CD4-positive, alpha-beta T cell treated with Interleukin-15 for 1 hour (primary cell): Measurements from ENCODE around the gene ADAMTS2.
"Not testable (repeated sequence)": the region's sequence is repeated elsewhere in the genome, so short reads cannot be mapped to it uniquely, and the experiment has no call there.

Experiments used
- DNase-seq: peaks from one replicate; pipeline ENCODE4 v3.0.0-alpha.2; 2020

ADAMTS2 gene

GRCh38 chr5:179325296-179326031 is 19.8 kb downstream of the ADAMTS2 start:
- no peak for DNase-seq

DNA sequence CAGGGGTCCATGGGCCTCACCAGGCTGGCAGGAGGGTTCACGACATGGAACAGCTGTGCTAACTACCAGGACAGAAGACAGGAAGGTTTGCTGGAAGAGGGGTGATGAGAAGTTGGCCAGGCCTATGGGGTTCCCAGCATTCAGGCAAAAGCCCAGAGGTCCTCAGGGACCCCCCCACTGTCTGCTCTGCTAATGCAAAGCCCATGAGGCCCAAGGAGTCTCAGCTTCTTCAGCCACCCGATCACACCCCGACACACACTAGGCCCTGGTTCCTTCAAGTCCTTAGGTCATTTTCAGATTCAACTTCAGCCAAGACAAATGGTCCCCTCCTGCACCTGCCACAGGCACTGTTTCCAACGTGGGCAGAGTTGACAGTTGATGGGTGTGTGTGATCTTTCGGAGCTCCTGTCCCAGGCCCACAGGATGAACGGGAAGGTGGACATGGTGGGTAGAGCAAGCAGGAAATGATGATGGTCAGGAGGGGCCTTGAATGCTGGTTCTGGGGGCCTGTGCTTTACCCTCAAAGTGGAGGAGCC is 20.4 kb downstream of the ADAMTS2 start:
- DNase-seq = no peak

GRCh38 chr5:179324316-179324715 is 20.9 kb downstream of the ADAMTS2 start:
- DNase-seq = not testable (repeated sequence)

GRCh38 chr5:179323026-179323870 is 22.0 kb downstream of the ADAMTS2 start:
- peak; percentile 7 for DNase-seq

DNA sequence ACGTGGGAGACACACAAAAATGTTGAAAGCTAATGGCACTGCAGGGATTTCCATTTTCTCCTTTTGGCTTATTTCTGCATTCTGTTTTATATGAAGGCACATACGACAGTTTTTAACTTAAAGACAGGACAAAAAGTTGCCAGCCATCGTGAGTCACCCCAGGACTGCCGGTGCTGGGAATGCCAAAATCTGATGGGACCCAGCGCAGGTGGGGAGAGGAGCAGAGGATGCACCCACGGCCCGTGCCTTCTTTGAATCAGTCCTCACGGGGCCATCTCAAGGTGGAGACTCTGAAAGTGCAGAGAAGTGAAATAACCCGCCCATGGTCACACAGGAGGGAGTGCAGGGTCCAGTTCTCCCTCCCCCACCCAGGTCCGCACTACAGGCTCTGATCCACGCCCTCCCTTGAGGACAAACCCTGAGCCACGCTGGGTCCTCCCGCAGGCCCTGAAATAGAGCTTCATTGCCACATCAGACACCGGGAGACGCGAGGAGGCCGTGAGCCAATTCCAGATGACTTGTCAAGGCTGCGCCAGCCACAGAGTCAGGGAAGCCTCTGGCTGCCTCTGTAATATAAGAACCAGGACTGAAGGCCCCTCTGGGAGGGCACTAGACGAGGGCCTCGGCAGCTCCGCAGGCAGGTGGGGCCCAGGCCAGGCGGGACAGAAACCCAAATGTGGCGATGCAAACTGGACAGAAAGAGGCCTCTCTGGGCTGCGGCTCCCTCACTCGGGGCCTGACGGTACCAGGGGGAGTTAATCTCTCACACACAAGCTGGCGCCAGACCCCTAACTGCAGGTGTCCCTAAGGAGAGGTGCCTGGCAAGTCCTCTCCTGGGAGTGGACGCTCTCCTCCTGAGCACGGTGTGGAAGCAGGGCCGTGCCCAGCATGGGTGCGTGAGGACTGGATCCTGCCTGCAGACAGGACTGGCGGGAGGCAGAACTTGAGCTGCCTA is 22.9 kb downstream of the ADAMTS2 start:
- DNase-seq = peak; percentile 13

DNA sequence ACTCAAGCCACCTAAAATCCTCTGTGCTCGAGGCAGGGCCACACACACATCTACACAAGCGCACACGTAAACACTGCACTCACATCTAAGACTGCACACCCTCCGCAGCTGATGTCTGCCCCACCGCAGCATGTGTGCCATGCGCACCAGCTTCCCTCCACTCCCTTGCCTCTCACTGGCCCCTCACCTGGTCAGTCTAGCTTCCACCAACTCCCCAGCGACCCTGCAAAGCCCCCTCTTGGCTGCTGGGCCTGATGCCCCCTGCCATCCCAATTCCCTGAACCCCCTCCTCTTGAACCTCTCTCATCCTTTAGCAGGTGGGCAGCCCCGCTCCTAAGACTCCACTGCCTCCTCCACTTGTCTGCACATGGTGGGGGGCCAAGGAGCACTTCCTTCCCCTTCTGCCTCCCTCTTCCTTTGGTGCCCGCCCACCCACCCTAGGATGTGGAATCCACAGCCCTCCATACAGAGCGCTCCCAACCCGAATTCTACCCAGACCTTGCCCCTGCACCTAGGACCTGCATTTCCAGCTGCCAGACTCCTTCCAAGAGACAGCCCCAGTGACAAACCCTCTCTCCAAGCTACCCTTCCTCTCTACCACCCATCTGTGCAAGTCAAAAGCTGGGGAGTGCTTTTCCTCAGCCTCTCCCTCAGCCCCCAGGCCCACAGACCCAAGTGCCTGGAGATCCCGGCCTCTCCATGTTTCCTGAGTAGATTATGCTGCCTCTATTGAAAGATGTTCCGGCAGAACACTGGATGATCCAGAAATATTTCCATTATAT is 23.9 kb downstream of the ADAMTS2 start:
- peak; percentile 7 for DNase-seq

GRCh38 chr5:179319741-179320281 is 25.4 kb downstream of the ADAMTS2 start:
- DNase-seq = peak; percentile 15

GRCh38 chr5:179319123-179319522 is 26.1 kb downstream of the ADAMTS2 start:
- DNase-seq = no peak

DNA sequence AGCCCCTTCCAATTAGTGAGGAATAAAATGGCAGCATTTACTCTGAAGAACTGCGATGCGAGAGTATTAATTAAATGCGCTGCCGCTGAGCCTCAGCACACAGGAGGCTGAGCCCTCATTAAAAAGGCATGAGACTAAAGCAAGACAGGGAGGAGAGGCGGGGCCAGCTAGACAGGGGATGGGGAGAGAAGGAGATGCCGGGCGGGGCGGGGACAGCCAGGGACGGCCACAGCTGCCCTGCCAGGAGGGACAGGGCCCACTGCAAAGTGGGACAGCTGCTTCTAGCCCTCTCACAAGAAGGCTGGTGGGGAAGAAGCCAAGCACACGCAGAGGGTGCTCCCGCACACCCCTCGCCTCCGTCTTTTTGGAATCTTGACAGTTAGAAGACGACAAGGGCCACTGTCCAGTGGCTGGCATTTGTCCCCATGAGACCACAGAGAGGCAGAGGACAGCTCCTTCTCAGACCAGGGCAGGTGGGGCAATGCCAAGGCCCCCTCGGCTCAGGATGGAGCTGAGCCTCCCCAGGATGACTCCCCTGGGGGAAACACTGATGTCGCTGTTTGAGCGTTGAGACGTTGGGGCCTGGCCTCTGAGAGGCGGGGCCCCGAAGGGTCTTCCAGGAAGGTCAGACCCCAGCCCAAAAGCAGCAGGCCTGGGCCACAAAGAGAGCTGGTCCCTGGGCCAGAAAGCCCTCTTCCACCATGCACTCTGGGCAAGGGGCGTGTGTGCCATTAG is 26.9 kb downstream of the ADAMTS2 start:
- DNase-seq = peak; percentile 0

- DNase-seq = peak; percentile 14
These were observed 27.6 kb downstream of the ADAMTS2 start for GRCh38 chr5:179317411-179318220.

- no peak for DNase-seq
These were observed 28.3 kb downstream of the ADAMTS2 start for GRCh38 chr5:179316982-179317381.

DNA sequence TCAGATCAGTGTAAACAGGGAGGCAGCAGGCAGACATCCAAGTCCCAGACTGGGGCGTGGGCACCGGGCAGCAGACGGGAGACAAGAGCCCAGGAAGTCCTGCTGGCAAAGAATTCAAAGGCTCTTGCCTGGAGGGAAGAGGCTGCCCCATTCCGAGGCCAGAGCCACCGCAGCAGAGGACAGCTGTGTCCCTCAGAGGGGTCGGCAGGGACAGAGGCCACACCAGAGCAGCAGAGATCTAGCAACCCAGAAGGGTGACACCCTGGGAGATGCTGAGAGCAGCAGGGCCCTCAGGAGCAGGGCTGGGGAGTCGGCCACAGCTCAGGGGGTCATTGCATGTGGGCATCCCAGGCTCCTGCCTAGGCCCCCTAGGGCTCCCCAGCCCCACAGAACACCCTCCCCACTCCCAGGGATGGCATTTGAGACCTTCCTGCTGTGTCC is 29.1 kb downstream of the ADAMTS2 start:
- DNase-seq = peak; percentile 3

DNA sequence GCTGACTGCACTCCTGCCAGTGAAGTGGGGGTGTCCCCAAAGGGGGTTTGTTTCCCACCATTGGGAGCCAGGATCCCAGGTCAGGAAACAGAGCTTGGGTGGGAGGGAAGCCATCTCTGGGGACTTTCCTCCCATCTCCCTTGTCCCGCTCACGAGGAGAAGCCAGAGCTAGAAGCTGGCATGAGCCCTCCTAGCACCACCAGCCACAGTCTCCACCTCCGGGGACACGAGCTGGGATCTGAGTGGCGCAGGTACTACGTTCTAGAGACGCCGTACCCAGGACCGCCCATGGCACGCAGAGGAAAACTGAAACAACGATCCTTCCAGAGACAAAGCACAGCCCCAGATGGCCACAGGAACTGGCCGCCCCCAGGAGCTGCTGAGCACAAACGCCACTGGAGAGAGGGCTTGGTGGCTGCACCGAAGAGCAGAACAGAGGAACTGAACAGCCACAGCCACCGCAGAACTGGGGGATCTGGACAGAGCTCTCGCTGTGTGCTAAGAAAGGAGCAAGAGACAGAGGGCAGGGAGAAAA is 29.8 kb downstream of the ADAMTS2 start:
- peak; percentile 9 for DNase-seq

DNA sequence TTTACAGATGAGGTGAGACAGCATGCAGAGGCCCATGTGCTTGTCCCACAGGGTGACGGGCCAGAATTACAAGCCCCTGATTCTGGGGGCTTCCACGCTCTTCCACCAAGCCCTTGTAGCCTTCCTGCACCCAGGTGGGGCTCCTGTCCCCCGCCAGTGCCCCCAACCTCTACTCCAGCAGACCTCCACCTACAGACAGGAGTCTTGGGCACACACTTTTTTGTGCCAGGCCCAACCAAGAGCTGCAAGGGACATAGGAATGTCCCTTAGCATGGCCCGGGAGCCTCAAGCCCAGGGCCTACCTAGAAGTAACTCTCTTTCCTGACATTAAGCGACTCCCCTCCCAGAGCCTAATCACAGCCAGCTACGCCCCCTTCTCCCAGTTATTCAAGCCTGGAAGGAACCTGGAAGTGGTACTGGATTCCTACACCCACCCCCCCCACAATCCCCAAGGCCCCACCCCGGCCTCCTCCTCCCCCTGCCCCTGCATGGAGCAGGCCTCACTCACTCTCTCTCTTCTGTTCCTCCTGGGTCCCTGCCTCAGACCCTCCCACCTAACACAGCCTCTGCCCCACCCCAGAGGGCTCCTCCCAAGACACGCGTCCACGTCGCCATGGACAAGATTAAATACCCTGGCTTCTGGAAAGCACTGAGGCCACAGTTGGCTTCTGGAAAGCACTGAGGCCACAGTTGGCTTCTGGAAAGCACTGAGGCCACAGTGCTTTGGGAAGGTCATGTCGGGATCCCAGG is 30.5 kb downstream of the ADAMTS2 start:
- no peak for DNase-seq

DNA sequence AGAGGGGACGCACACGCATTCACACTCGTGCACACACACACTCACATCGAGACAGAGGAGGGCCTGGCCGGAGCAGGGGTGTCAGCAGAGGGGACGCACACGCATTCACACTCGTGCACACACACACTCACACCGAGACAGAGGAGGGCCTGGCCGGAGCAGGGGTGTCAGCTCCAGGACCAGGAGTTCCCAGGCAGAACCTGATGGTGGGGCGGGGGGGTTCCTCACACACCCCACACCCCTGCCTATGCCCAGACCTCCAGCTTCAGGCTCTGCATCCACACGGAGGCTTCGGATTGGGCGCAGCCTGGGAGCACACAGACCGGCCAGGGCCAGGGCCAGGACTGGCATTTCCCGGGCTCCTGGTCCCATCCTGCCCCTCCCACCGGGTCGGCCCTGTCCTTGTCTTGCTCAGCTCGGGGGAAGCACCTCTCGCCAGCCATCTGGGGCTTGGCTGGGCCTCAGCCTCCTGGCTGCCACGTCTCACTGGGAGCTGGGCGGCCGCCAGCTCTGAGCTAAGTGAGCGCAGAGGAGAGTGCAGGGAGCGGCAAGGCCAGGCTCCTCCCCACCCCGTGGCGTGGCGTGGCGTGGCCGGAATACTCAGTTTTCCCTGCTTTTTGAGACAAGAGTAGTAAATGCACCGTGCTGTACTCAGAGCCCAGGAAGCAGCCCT is 31.3 kb downstream of the ADAMTS2 start:
- peak; percentile 6 for DNase-seq

GRCh38 chr5:179312557-179313235 is 32.6 kb downstream of the ADAMTS2 start:
- peak; percentile 5 for DNase-seq

GRCh38 chr5:179311581-179311980 is 33.7 kb downstream of the ADAMTS2 start:
- DNase-seq = no peak

DNA sequence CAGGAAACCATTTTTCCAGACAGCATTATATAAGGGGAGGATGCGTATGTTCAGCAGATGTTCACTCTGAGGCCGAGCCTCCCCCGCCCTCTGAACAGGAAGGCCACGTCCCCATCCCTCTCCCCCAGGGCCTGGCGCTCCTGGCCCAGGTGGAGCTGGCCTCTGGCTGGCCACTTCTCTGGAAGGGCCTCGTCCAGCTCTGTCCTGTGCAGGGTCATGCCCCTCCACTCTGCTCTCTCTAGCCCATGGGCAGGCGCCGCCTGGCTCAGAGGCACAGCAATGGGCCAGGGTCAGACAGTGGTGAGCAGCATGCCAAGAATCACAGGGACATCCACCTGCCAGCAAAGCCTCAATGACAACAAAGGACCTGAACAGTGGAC is 34.2 kb downstream of the ADAMTS2 start:
- peak; percentile 13 for DNase-seq
